A673 (cell line): ENCODE results near the gene BBS9. TPM values are rescaled to one million over a fixed set of nuclear protein-coding genes. Genes with fewer than 3 reads are reported as not detected.
A peak's percentile ranks its signal among the peaks of the same experiment; 100 is the strongest.

Experiments
- BruUV-seq: library from RNA; stranded (reverse); fragments of 400-500 nt; replicated peaks from 2 replicates; lab custom pipeline; 2021; lab: Mats Ljungman, UMichigan
- CTCF ChIA-PET: fragments of 300-600 bp; sonication (Branson Sonifier 250); formaldehyde crosslinking; loops from one replicate; lab custom pipeline; 2022; ENCODE audit warnings: antibody characterized with exemption; lab: Charles Lee
- POLR2A ChIA-PET: fragments of 300-600 bp; sonication (Branson Sonifier 250); formaldehyde crosslinking; loops from one replicate; lab custom pipeline; 2022; ENCODE audit warnings: antibody characterized with exemption; ENCODE audit not compliant: low non-redundant PET; lab: Charles Lee
- DNase-seq: peaks from one replicate; pipeline ENCODE4 v3.0.0-alpha.2; 2015; ENCODE audit warnings: low spot score
- H3K27ac ChIP-seq: fragments of 200-600 bp; sonication (generic); 2 replicates; pipeline ENCODE4 v1.5.1; 2016; ENCODE audit warnings: mixed run types, low read depth, mild to moderate bottlenecking, mixed read lengths, antibody characterized with exemption, low read length; ENCODE audit not compliant: poor library complexity, severe bottlenecking
- H3K27me3 ChIP-seq: fragments of 200-600 bp; sonication (generic); replicated peaks from 2 replicates; pipeline ENCODE4 v1.6.1; 2017; ENCODE audit warnings: mixed run types, low read depth, mild to moderate bottlenecking, mixed read lengths, antibody characterized with exemption, low read length; ENCODE audit not compliant: insufficient read depth, poor library complexity
- H3K36me3 ChIP-seq: fragments of 200-600 bp; sonication (generic); 2 replicates; pipeline ENCODE4 v1.6.1; 2016; ENCODE audit warnings: mixed run types, mild to moderate bottlenecking, mixed read lengths, antibody characterized with exemption, low read length; ENCODE audit not compliant: insufficient read depth, poor library complexity, severe bottlenecking
- H3K4me1 ChIP-seq: fragments of 200-600 bp; sonication (generic); 2 replicates; pipeline ENCODE4 v1.6.1; 2017; ENCODE audit warnings: mixed run types, mild to moderate bottlenecking, mixed read lengths, antibody characterized with exemption, low read length; ENCODE audit not compliant: insufficient read depth, poor library complexity, severe bottlenecking
- H3K4me3 ChIP-seq: fragments of 200-600 bp; sonication (generic); 2 replicates; pipeline ENCODE4 v1.5.1; 2016; ENCODE audit warnings: low read depth, mixed run types, mild to moderate bottlenecking, mixed read lengths, low read length; ENCODE audit not compliant: poor library complexity, severe bottlenecking
- H3K9me3 ChIP-seq: fragments of 200-600 bp; sonication (generic); 2 replicates; pipeline ENCODE4 v1.6.1; 2016; ENCODE audit warnings: mixed run types, low read depth, mild to moderate bottlenecking, mixed read lengths, antibody characterized with exemption, low read length; ENCODE audit not compliant: poor library complexity, severe bottlenecking
- EZH2 ChIP-seq: fragments of 200-600 bp; sonication (generic); IDR thresholded peaks from 2 replicates; pipeline ENCODE4 v1.6.1; 2017; ENCODE audit warnings: borderline replicate concordance, low read depth, mild to moderate bottlenecking, mixed read lengths, antibody characterized with exemption, low read length; ENCODE audit not compliant: poor library complexity, severe bottlenecking
- intact Hi-C: fragments of 100-400 bp; cut with micrococcal nuclease; formaldehyde crosslinking; loops from one replicate; pipeline ENCODE4 v1.10.0; 2022; ENCODE audit not compliant: unreplicated experiment
- total RNA-seq: library from RNA; stranded (reverse); gene quantifications from 2 replicates; pipeline ENCODE4 v1.2.3, GENCODE V29; 2021
- TF ChIP-seq, protein P1 (sequence below): fragments of 300-800, 200-600 bp; sonication (generic); conservative IDR thresholded peaks from 2 replicates; pipeline ENCODE4 v1.5.1; 2017; ENCODE audit warnings: low read depth, mild to moderate bottlenecking, antibody characterized with exemption, low read length, moderate library complexity, mixed read lengths

Gene BBS9
- total RNA-seq, 1 experiment from 2014 or later: 9.4 TPM

DNA sequence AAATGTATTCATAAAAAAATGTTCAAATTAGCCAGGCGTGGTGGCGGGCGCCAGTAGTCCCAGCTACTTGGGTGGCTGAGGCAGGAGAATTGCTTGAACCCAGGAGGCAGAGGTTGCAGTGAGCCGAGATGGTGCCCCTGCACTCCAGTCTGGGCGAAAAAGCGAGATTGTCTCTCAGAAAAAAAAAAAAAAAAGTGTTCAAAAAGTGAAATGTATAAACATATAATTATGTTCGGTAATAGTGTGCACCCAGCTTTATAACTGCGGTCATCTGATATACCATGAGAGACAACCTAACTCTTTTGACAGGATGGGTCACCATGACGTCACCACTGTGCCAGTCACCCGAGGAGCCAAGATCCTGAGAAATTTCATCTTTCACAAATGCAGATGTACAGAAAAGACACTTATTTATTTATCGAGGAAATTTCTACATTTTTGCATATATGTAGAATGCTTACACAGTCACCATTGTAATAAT, 19.6 kb upstream of the BBS9 start:
- no peaks in the 10 kb centered on the region for H3K9me3 ChIP-seq
- POLR2A ChIA-PET: interaction anchor here (0.5 to 0.7 kb wide), 2 partner anchors 77 to 958 kb away, joined by 3 to 4 read pairs; no protein-coding TSS in a partner anchor
- CTCF ChIA-PET: no interaction called here
- intact Hi-C loops: loop anchor here (2.0 to 5.0 kb wide), 2 partner anchors 263 to 342 kb away; no protein-coding TSS in a partner anchor
- TF ChIP-seq, protein P1, sequence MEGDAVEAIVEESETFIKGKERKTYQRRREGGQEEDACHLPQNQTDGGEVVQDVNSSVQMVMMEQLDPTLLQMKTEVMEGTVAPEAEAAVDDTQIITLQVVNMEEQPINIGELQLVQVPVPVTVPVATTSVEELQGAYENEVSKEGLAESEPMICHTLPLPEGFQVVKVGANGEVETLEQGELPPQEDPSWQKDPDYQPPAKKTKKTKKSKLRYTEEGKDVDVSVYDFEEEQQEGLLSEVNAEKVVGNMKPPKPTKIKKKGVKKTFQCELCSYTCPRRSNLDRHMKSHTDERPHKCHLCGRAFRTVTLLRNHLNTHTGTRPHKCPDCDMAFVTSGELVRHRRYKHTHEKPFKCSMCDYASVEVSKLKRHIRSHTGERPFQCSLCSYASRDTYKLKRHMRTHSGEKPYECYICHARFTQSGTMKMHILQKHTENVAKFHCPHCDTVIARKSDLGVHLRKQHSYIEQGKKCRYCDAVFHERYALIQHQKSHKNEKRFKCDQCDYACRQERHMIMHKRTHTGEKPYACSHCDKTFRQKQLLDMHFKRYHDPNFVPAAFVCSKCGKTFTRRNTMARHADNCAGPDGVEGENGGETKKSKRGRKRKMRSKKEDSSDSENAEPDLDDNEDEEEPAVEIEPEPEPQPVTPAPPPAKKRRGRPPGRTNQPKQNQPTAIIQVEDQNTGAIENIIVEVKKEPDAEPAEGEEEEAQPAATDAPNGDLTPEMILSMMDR: no peak
- no peak for TF ChIP-seq EZH2
- H3K27me3 ChIP-seq: peaks cover 3% of the 10 kb centered on the region
- peaks cover 8% of the 10 kb centered on the region for H3K4me1 ChIP-seq
- H3K4me3 ChIP-seq: peak overlapping the region; percentile 95
- no peak overlapping the region for H3K27ac ChIP-seq
- peak; percentile 41 for DNase-seq
- no peaks in the 10 kb centered on the region for H3K36me3 ChIP-seq
- BruUV-seq: no TSS peak

DNA sequence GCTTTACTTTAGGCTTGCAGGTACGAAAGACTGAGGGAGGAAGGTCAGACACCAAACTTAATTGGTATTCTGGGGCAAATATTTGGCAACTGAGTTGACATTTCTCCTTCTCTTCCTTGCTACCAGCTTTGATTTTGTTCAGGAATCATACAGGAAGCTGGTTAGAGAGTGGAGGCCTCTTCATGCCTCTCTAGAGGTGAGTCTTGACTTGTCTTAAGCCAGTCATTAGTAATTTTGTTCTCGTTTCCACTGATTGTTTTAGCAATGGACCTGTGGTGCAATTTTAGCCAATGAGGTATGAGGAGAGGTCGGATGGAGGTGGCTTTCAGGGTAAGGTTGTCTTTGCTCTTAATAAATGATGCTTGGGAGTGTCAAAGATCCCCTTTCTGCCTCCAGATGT, 17.8 kb upstream of the BBS9 start:
- BruUV-seq: no TSS peak
- Histone ChIP-seq H3K27ac (no peak overlapping the region), H3K4me1 (peaks cover 8% of the 10 kb centered on the region), H3K4me3 (no peak overlapping the region), H3K9me3 (no peaks in the 10 kb centered on the region), H3K27me3 (peaks cover 3% of the 10 kb centered on the region), H3K36me3 (no peaks in the 10 kb centered on the region)
- DNase-seq: no peak
- CTCF ChIA-PET: no interaction called here
- POLR2A ChIA-PET: no interaction called here
- TF ChIP-seq EZH2: no peak
- intact Hi-C loops: no loop called here

DNA sequence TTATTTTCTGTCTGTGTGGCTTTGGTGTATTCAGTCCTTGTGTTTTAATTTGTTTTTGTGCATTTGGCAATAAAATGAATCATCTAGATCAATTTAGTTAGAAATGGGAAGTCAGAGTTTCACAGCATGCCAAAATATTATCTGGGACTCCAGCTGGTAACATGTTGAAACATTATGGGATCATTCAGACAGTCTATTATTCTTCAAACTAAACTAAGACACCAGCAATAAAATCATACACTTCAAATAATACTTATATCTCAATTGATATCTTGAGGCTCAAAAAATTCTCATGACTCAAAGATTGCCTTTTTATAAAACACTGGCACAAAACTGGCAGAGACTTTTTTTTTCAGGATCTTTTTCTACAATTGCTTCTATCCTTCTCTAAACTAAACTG, 14.4 kb upstream of the BBS9 start:
- DNase-seq: no peak
- ChIA-PET CTCF (interaction anchor here (1.3 kb wide), 1 partner anchor 1255 kb away, joined by 6 read pairs; no protein-coding TSS in a partner anchor), POLR2A (no interaction called here)
- Histone ChIP-seq H3K27me3 (peaks cover 6% of the 10 kb centered on the region), H3K4me3 (no peak overlapping the region), H3K4me1 (no peaks in the 10 kb centered on the region), H3K27ac (no peak overlapping the region), H3K9me3 (peaks cover 14% of the 10 kb centered on the region), H3K36me3 (no peaks in the 10 kb centered on the region)
- BruUV-seq: no TSS peak
- TF ChIP-seq, protein P1: no peak
- no peak for TF ChIP-seq EZH2
- intact Hi-C loops: no loop called here

DNA sequence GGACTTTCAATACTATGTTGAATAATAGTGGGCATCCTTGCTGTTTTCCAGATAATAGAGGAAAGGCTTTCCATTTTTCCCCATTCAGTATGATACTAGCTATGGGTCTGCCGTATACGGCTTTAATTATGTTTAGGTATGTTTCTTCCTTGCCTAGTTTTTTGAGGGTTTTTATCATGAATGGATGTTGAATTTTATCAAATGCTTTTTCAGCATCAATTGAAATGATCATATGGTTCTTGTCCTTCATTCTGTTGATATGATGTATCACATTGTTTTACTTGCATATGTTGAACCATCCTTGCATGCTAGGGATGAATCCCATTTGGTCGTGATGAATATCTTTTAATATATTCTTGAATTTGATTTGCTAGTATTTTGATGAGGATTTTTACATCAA, 11.0 kb upstream of the BBS9 start:
- POLR2A ChIA-PET: no interaction called here
- intact Hi-C loops: no loop called here
- CTCF ChIA-PET: no interaction called here
- H3K4me3 ChIP-seq: no peak overlapping the region
- H3K4me1 ChIP-seq: no peaks in the 10 kb centered on the region
- BruUV-seq: no TSS peak
- peaks cover 14% of the 10 kb centered on the region for H3K9me3 ChIP-seq
- DNase-seq: no peak
- no peak overlapping the region for H3K27ac ChIP-seq
- H3K27me3 ChIP-seq: peaks cover 6% of the 10 kb centered on the region
- TF ChIP-seq EZH2: no peak
- TF ChIP-seq, protein P1: no peak
- H3K36me3 ChIP-seq: no peaks in the 10 kb centered on the region
